H1 (cell line): Measurements from ENCODE around the gene ZMIZ1. TPM values are rescaled to one million over a fixed set of nuclear protein-coding genes. Genes with fewer than 3 reads are reported as not detected.

Source experiments
- CTCF ChIA-PET: fragments of 300-600 bp; sonication (Branson Sonifier 250); formaldehyde crosslinking; loops from one replicate; lab custom pipeline; 2021; ENCODE audit not compliant: partially characterized antibody; lab: Charles Lee
- POLR2A ChIA-PET: fragments of 300-600 bp; sonication (Branson Sonifier 250); formaldehyde crosslinking; loops from one replicate; lab custom pipeline; 2021; ENCODE audit warnings: inconsistent platforms; ENCODE audit not compliant: partially characterized antibody; lab: Charles Lee
- DNase-seq, 2 experiments: peaks; one replicate each; pipeline versions ENCODE4 v3.0.0 to v3.0.0-alpha.2; 2010 to 2022; ENCODE audit warnings: low spot score in 2 of 2, low read depth in 1 of 2, mixed read lengths in 1 of 2
- FAIRE-seq: peaks from 2 replicates; lab custom pipeline; 2011; peaks lifted over from hg19 to GRCh38; lab: Jason Lieb, UNC
- H2AFZ ChIP-seq: 2 replicates; pipeline ENCODE4 v1.8.1; 2012; ENCODE audit warnings: low read length, inconsistent platforms
- H2AK5ac ChIP-seq: 2 replicates; pipeline ENCODE4 v1.6.1; 2013; ENCODE audit warnings: low read depth, low read length
- H2BK120ac ChIP-seq: replicated peaks from 2 replicates; pipeline ENCODE3; 2013; ENCODE audit warnings: low read depth, low read length, inconsistent platforms
- H2BK12ac ChIP-seq: 2 replicates; pipeline ENCODE4 v1.6.1; 2013; ENCODE audit warnings: low read depth, low read length
- H2BK15ac ChIP-seq: 2 replicates; pipeline ENCODE4 v1.6.1; 2013; ENCODE audit warnings: low read length
- H2BK20ac ChIP-seq: 2 replicates; pipeline ENCODE4 v1.6.1; 2013; ENCODE audit warnings: low read length
- H2BK5ac ChIP-seq: 2 replicates; pipeline ENCODE4 v1.6.1; 2013; ENCODE audit warnings: low read depth, low read length
- H3K14ac ChIP-seq: 2 replicates; pipeline ENCODE4 v1.6.1; 2013; ENCODE audit warnings: inconsistent platforms; ENCODE audit not compliant: insufficient read length
- H3K18ac ChIP-seq: 2 replicates; pipeline ENCODE4 v1.6.1; 2013; ENCODE audit warnings: low read length; ENCODE audit errors: extremely low read depth
- H3K23ac ChIP-seq: 2 replicates; pipeline ENCODE4 v1.6.1; 2013; ENCODE audit warnings: inconsistent platforms; ENCODE audit not compliant: insufficient read length
- H3K23me2 ChIP-seq: 2 replicates; pipeline ENCODE4 v1.6.1; 2013; ENCODE audit warnings: low read depth, low read length
- H3K27ac ChIP-seq: 2 replicates; pipeline ENCODE4 v1.6.1; 2011; ENCODE audit warnings: low read depth, low read length, inconsistent platforms
- H3K27me3 ChIP-seq, 4 experiments: replicated peaks in 1 of 4; 1 replicate in 1 of 4; 2 replicates in 3 of 4; pipeline versions ENCODE4 v1.6.1 to v1.8.1; 2011 to 2013; ENCODE audit warnings: low read length in 3 of 4, mild to moderate bottlenecking in 3 of 4, inconsistent platforms in 2 of 4, mixed read lengths in 2 of 4, moderate library complexity in 1 of 4; ENCODE audit not compliant: control insufficient read depth in 3 of 4, insufficient read depth in 3 of 4; ENCODE audit errors: extremely low read depth in 1 of 4
- H3K36me3 ChIP-seq, 4 experiments: 2 replicates each; pipeline versions ENCODE4 v1.6.1 to v1.8.1; 2011 to 2013; ENCODE audit warnings: mild to moderate bottlenecking in 4 of 4, low read length in 3 of 4, moderate library complexity in 2 of 4, control low read depth in 1 of 4, inconsistent platforms in 1 of 4; ENCODE audit not compliant: insufficient read depth in 4 of 4, control insufficient read depth in 2 of 4
- H3K4ac ChIP-seq: replicated peaks from 2 replicates; pipeline ENCODE3; 2013; ENCODE audit warnings: low read length, low read depth, mixed read lengths, inconsistent platforms; ENCODE audit not compliant: insufficient read length
- H3K4me1 ChIP-seq, 4 experiments: replicated peaks in 1 of 4; 1 replicate in 1 of 4; 2 replicates in 3 of 4; pipeline versions ENCODE4 v1.6.1 to v1.8.1; 2011 to 2013; ENCODE audit warnings: low read length in 3 of 4, inconsistent platforms in 2 of 4, mixed read lengths in 1 of 4; ENCODE audit not compliant: insufficient read depth in 4 of 4, control insufficient read depth in 3 of 4
- H3K4me2 ChIP-seq, 2 experiments: 2 replicates each; pipeline versions ENCODE4 v1.6.1 to v1.8.1; 2011 to 2013; ENCODE audit warnings: low read depth in 2 of 2, low read length in 2 of 2, control low read depth in 1 of 2, inconsistent platforms in 1 of 2, mild to moderate bottlenecking in 1 of 2; ENCODE audit not compliant: insufficient read depth in 1 of 2
- H3K4me3 ChIP-seq, 4 experiments: fragments of 200-600, 300-600 bp in 1 of 4; sonication (generic), shearing (Covaris generic), sonication (Bioruptor Twin) in 1 of 4; 2 replicates each; pipeline versions ENCODE4 v1.5.1 to v1.8.1; 2011 to 2016; ENCODE audit warnings: low read length in 4 of 4, low read depth in 3 of 4, control low read depth in 2 of 4, inconsistent platforms in 2 of 4, mild to moderate bottlenecking in 2 of 4, mixed read lengths in 1 of 4, moderate library complexity in 1 of 4; ENCODE audit not compliant: insufficient read depth in 2 of 4; ENCODE audit errors: extremely low read depth in 1 of 4
- H3K56ac ChIP-seq: replicated peaks from 2 replicates; pipeline ENCODE3; 2013; ENCODE audit warnings: low read depth, mild to moderate bottlenecking, mixed read lengths, low read length, inconsistent platforms; ENCODE audit not compliant: insufficient read length
- H3K79me1 ChIP-seq: 2 replicates; pipeline ENCODE4 v1.6.1; 2013; ENCODE audit warnings: low read depth, low read length, control low read depth
- H3K79me2 ChIP-seq, 2 experiments: 2 replicates each; pipeline versions ENCODE4 v1.6.1 to v1.8.1; 2012 to 2013; ENCODE audit warnings: low read length in 2 of 2, mild to moderate bottlenecking in 2 of 2, inconsistent platforms in 1 of 2; ENCODE audit not compliant: insufficient read depth in 2 of 2, control insufficient read depth in 1 of 2
- H3K9ac ChIP-seq, 4 experiments: replicated peaks in 1 of 4; 1 replicate in 1 of 4; 2 replicates in 3 of 4; pipeline versions ENCODE4 v1.6.1 to v1.8.1; 2011 to 2013; ENCODE audit warnings: low read depth in 3 of 4, low read length in 3 of 4, control low read depth in 2 of 4, mild to moderate bottlenecking in 2 of 4, moderate library complexity in 2 of 4, inconsistent platforms in 1 of 4; ENCODE audit errors: extremely low read depth in 1 of 4
- H3K9me3 ChIP-seq, 2 experiments: 2 replicates each; pipeline versions ENCODE4 v1.6.1 to v1.8.1; 2012 to 2013; ENCODE audit warnings: mild to moderate bottlenecking in 2 of 2, moderate library complexity in 2 of 2, control low read depth in 1 of 2, inconsistent platforms in 1 of 2, low read depth in 1 of 2, low read length in 1 of 2, mixed read lengths in 1 of 2; ENCODE audit not compliant: insufficient read depth in 2 of 2
- H4K20me1 ChIP-seq, 2 experiments: replicated peaks in 1 of 2; 2 replicates each; pipeline versions ENCODE3 to v1.8.1; 2011 to 2013; ENCODE audit warnings: inconsistent platforms in 2 of 2, low read length in 2 of 2, mild to moderate bottlenecking in 1 of 2; ENCODE audit not compliant: insufficient read depth in 2 of 2, control insufficient read depth in 1 of 2
- H4K5ac ChIP-seq: 2 replicates; pipeline ENCODE4 v1.6.1; 2013; ENCODE audit warnings: low read length, low read depth, mixed read lengths, inconsistent platforms; ENCODE audit not compliant: insufficient read length
- H4K8ac ChIP-seq: 2 replicates; pipeline ENCODE4 v1.8.0; 2013; ENCODE audit warnings: mild to moderate bottlenecking, moderate library complexity, low read length, inconsistent platforms; ENCODE audit not compliant: insufficient read depth; ENCODE audit errors: extremely low read depth
- H4K91ac ChIP-seq: replicated peaks from 2 replicates; pipeline ENCODE3; 2013; ENCODE audit warnings: low read length, mixed read lengths, inconsistent platforms; ENCODE audit not compliant: insufficient read length
- CBX5 ChIP-seq: fragments of 300-800, 300-1000 bp; sonication (generic); IDR thresholded peaks from 2 replicates; pipeline ENCODE4 v1.7.1; 2016; ENCODE audit warnings: antibody characterized with exemption, low read length, low read depth
- CBX8 ChIP-seq: fragments of 300-800, 300-1000 bp; sonication (generic); IDR thresholded peaks from 2 replicates; pipeline ENCODE4 v1.7.1; 2016; ENCODE audit warnings: low read depth, low read length, borderline replicate concordance
- CEBPB ChIP-seq: IDR thresholded peaks from 2 replicates; pipeline ENCODE4 v1.6.1; 2012; ENCODE audit warnings: low read depth, low read length
- CHD2 ChIP-seq: IDR thresholded peaks from 2 replicates; pipeline ENCODE4 v1.6.1; 2012; ENCODE audit warnings: low read length, improper control_type of control experiment
- EZH2 ChIP-seq: fragments of 200-600 bp; sonication (generic); IDR thresholded peaks from 2 replicates; pipeline ENCODE4 v1.7.1; 2012; ENCODE audit warnings: low read depth, mild to moderate bottlenecking, moderate library complexity, low read length, inconsistent platforms; ENCODE audit not compliant: severe bottlenecking
- GTF2F1 ChIP-seq: IDR thresholded peaks from 2 replicates; pipeline ENCODE4 v1.6.1; 2012; ENCODE audit warnings: low read depth, low read length, improper control_type of control experiment, borderline replicate concordance
- RAD21 ChIP-seq, 2 experiments: IDR thresholded peaks in 1 of 2; conservative IDR thresholded peaks in 1 of 2; 2 replicates each; pipeline ENCODE4 v1.6.1; 2011; ENCODE audit warnings: low read depth in 2 of 2, low read length in 2 of 2, improper control_type of control experiment in 1 of 2, inconsistent platforms in 1 of 2, mild to moderate bottlenecking in 1 of 2, moderate library complexity in 1 of 2
- RFX5 ChIP-seq: IDR thresholded peaks from 2 replicates; pipeline ENCODE4 v1.6.1; 2011; ENCODE audit warnings: low read depth, low read length, improper control_type of control experiment, borderline replicate concordance
- WGBS, 2 experiments: shearing (Covaris generic) in 1 of 2; methylation state at CpG; one replicate each; pipeline versions ENCODE4 v1.1.6 to v1.1.7; 2013 to 2015; ENCODE audit warnings: low lambda C conversion rate in 2 of 2, mixed read lengths in 2 of 2, inconsistent platforms in 1 of 2, low coverage in 1 of 2, missing lambda C conversion rate in 1 of 2; ENCODE audit not compliant: insufficient replicate concordance in 2 of 2, insufficient coverage in 1 of 2, insufficient read length in 1 of 2; ENCODE audit errors: extremely low coverage in 1 of 2, missing lambda C conversion rate in 1 of 2; 5-methylcytosine and 5-hydroxymethylcytosine counted together
- polyA plus RNA-seq, 7 experiments: library from polyadenylated mRNA; depleted of rRNA in 3 of 7; stranded (reverse) in 5 of 7; unstranded in 2 of 7; fragments of >200 nt in 5 of 7; fragments of 200-250 nt in 2 of 7; gene quantifications; 1 replicate in 5 of 7; 2 replicates in 1 of 7; 4 replicates in 1 of 7; pipeline versions ENCODE4 v1.2.1 to v1.2.3, GENCODE V29; 2011 to 2013; ENCODE audit warnings: missing spikeins in 2 of 7, mixed read lengths in 2 of 7
- total RNA-seq: library from RNA; stranded (reverse); fragmentation: NEBNext Ultra II Directional; extraction: Animal tissue kit (Norgen Biotek cat#: 25700); gene quantifications from 2 replicates; pipeline ENCODE4 v1.2.1, GENCODE V29; 2021

The ZMIZ1 gene
- total and polyA plus RNA-seq, 2 of the 8 experiments (the other 6 are each of a cell fraction or from before 2014, with no cell fraction given) = 8.1 to 28.0 TPM

DNA sequence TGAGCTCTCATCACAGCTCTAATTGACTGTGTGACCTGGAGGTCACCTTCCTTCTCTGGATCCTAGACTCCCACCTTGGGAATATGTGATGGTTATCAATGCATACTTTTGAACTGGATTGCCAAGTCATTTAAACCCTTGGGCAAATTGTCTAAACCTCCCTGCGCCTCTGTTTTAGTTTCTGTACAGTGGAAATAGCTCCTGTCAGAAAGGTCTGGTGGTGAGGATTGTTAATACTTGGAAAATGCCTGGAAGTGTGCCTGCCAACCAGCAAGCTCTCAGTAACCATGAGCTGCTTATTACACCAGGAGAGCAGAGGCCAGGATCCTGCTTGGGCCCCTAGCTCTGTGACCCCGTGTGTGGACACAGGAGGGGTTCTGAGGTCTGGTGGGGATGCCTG lies 169.8 kb downstream of the ZMIZ1 start:
- no peak overlapping the region for H2BK20ac ChIP-seq
- H3K79me1 ChIP-seq = no peaks in the 10 kb centered on the region
- peak overlapping the region; percentile 84; the same call in 1 of the 2 replicates for H2AK5ac ChIP-seq
- H3K4me1 ChIP-seq = peaks cover 24 to 46% (median 32%) of the 10 kb centered on the region in 4 experiments
- H3K4me2 ChIP-seq = peak overlapping the region in 1 of 2 experiments; percentile 79; a peak in 1 of 4 replicates
- no peaks in the 10 kb centered on the region for H3K36me3 ChIP-seq
- no peak overlapping the region for H4K5ac ChIP-seq
- no peak overlapping the region for H3K23ac ChIP-seq
- H2BK120ac ChIP-seq = no peak overlapping the region
- no peak overlapping the region for H3K56ac ChIP-seq
- H3K23me2 ChIP-seq = peaks cover 12% of the 10 kb centered on the region; the same call in 1 of the 2 replicates
- H2BK12ac ChIP-seq = no peak overlapping the region
- H3K9me3 ChIP-seq = no peaks in the 10 kb centered on the region
- H3K4me3 ChIP-seq = no peak overlapping the region; a peak in 2 of 8 replicates
- 88% methylated on average over 2 of the region's 2 CpGs; no CpG with 5 or more reads in 1 of the 2 experiments for WGBS, 2 experiments
- POLR2A ChIA-PET = interaction anchor here (1.6 to 2.5 kb wide), 2 partner anchors 9 to 18 kb away, joined by 9 to 12 read pairs; no protein-coding TSS in a partner anchor
- TF ChIP-seq CBX5 (no peak), GTF2F1 (no peak), EZH2 (no peak), RAD21 (IDR thresholded peaks at IDR 0.05 in 1 of 2, conservative IDR thresholded peaks at IDR 0.05 in 1 of 2; ENCODE audit: low read depth in 2 of 2, low read length in 2 of 2) (no peak), CHD2 (no peak), RFX5 (no peak), CBX8 (no peak), CEBPB (no peak)
- H4K20me1 ChIP-seq = peaks cover 40 to 60% of the 10 kb centered on the region in 2 experiments
- H3K18ac ChIP-seq = no peak overlapping the region
- no peaks in the 10 kb centered on the region for H3K79me2 ChIP-seq
- no peak overlapping the region for H3K27ac ChIP-seq
- no peak overlapping the region for H2AFZ ChIP-seq
- FAIRE-seq (no peak), DNase-seq (no peak)
- no peak overlapping the region for H2BK5ac ChIP-seq
- H2BK15ac ChIP-seq = no peak overlapping the region
- CTCF ChIA-PET = interaction anchor here (0.9 to 2.1 kb wide), 6 partner anchors 10 to 108 kb away, joined by 3 to 7 read pairs (median 4); partner anchors contain the start of gene PPIF
- no peak overlapping the region for H3K9ac ChIP-seq
- H3K4ac ChIP-seq = no peak overlapping the region
- no peak overlapping the region for H4K8ac ChIP-seq
- H4K91ac ChIP-seq = no peak overlapping the region
- H3K27me3 ChIP-seq = peaks cover 32 to 66% (median 64%) of the 10 kb centered on the region in 4 experiments
- H3K14ac ChIP-seq = no peak overlapping the region
